Tibial nerve (tissue), 4 donors: ENCODE data around the gene CRABP2. TPM values are rescaled to one million over a fixed set of nuclear protein-coding genes. Genes with fewer than 3 reads are reported as not detected.

ENCODE experiments used
- DNase-seq, 2 donors: peaks; one replicate each; pipeline ENCODE4 v3.0.0-alpha.2; 2019; ENCODE audit warnings: low spot score in 2 of 2
- H3K27ac ChIP-seq, 4 donors: fragments of 200-600 bp; sonication (generic) in 3 of 4; one replicate each; pipeline ENCODE4 v1.5.1; 2017 to 2019; ENCODE audit warnings: mild to moderate bottlenecking in 1 of 4
- H3K27me3 ChIP-seq, 2 donors: fragments of 200-600 bp; sonication (generic) in 1 of 2; one replicate each; pipeline versions ENCODE4 v1.5.1 to v1.6.0; 2017 to 2019
- H3K36me3 ChIP-seq, 3 donors: fragments of 200-600 bp; sonication (generic); one replicate each; pipeline ENCODE4 v1.5.1; 2018 to 2019
- H3K4me1 ChIP-seq, 4 donors: fragments of 200-600 bp; sonication (generic) in 3 of 4; one replicate each; pipeline ENCODE4 v1.5.1; 2017 to 2019
- H3K4me3 ChIP-seq, 4 donors: fragments of 200-600 bp; sonication (generic) in 3 of 4; one replicate each; pipeline ENCODE4 v1.5.1; 2017 to 2019; ENCODE audit warnings: mild to moderate bottlenecking in 1 of 4, moderate library complexity in 1 of 4
- H3K9me3 ChIP-seq, 4 donors: fragments of 200-600 bp; sonication (generic) in 3 of 4; one replicate each; pipeline ENCODE4 v1.5.1; 2017 to 2019
- CTCF ChIP-seq, 5 experiments: fragments of 200-600 bp in 3 of 5; fragments of 450-650 bp in 2 of 5; sonication (generic) in 3 of 5; IDR thresholded peaks; one replicate each; pipeline ENCODE4 v1.5.1; 2016 to 2019; ENCODE audit warnings: antibody characterized with exemption in 5 of 5, mild to moderate bottlenecking in 3 of 5, moderate library complexity in 2 of 5
- EP300 ChIP-seq, 2 donors: sonication (generic); formaldehyde crosslinking; IDR thresholded peaks; one replicate each; pipeline ENCODE4 v1.6.1; 2017; ENCODE audit warnings: antibody characterized with exemption in 2 of 2, mild to moderate bottlenecking in 1 of 2
- POLR2A ChIP-seq, 2 donors: fragments of 450-650 bp; IDR thresholded peaks; one replicate each; pipeline ENCODE4 v1.6.1; 2017; ENCODE audit warnings: antibody characterized with exemption in 2 of 2, mild to moderate bottlenecking in 2 of 2, moderate library complexity in 2 of 2
- WGBS, 2 donors: methylation state at CpG; one replicate each; pipeline ENCODE4 v1.1.5; 2018; 5-methylcytosine and 5-hydroxymethylcytosine counted together
- total RNA-seq, 4 donors: library from RNA; depleted of rRNA; stranded (reverse); fragments of >200 nt; gene quantifications; one replicate each; pipeline ENCODE4 v1.1.0, GENCODE V29; 2016

CRABP2 gene
- total RNA-seq, 4 donors from 2014 or later = 3.5 to 13.2 (median 5.0) TPM

DNA sequence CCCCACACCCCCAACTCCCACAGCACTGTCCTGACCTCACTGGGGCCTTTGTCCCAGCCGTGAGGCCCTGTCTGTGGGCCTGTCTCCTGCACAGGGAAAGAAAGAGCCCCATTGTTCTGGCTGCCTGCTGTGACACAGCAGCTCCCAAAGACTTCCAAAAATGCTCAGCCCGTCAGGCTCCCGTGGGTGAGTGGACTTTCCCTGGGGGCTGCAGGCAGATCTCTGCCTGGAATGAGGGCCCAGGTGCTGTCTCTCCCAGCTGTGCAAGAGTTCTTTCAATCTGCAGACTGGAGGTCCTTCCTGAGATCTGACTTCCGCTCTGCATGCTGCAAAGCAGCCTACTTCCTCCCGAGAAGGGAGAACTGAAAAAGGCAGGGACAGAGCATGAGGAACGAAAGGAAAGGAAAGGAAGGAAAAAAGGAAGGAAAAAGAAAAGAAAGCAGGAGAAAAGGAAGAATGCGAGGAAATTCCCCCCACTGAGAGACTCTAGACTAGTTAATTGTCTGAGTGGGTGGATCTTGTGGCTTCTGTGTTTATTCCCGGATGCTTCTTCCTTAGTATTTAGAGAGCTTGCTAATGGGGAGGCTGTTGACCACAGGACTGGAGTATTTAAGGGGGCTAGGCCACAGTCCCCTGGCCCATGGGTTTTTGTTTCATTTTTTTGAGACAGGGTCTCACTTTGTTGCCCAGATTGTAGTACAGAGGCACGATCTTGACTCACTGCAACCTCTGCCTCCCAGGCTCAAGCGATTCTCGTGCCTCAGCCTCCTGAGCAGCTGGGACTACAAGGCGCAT lies 43.2 kb downstream of the CRABP2 start:
- no peaks in the 10 kb centered on the region for H3K9me3 ChIP-seq
- DNase-seq = no peak
- TF ChIP-seq POLR2A (IDR thresholded peaks at IDR 0.05) (no peak), EP300 (IDR thresholded peaks at IDR 0.05) (peak; percentile 21 to 35)
- 34 to 35% methylated on average over 12 of the region's 12 CpGs for WGBS, 2 donors
- peak overlapping the region; percentile 18 to 94 (median 78) for H3K27ac ChIP-seq
- no peaks in the 10 kb centered on the region for H3K36me3 ChIP-seq
- no peaks in the 10 kb centered on the region for H3K27me3 ChIP-seq
- no peak overlapping the region for H3K4me3 ChIP-seq
- H3K4me1 ChIP-seq = peaks cover 0 to 91% (median 76%) of the 10 kb centered on the region in 4 donors

DNA sequence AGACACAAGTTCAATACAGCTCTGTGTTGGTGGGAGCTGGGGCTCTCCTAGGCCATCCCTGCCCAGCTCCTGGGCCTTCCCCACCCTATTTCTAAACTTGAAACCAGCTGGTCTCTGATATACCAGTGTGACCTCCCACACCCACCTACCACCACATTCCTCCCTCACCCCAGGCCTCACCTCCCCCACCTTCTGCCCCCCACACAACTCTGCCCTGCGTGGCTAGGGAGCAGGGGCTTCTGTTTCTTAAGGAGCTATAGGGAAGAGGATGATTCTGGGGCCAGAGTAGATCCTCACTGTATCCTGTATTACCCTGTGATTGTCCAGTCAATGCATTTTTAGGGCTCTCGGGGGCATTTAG lies 44.7 kb downstream of the CRABP2 start:
- H3K27me3 ChIP-seq = peaks cover 0 to 13% of the 10 kb centered on the region in 2 donors
- DNase-seq = no peak
- peak overlapping the region; percentile 58 to 94 (median 78) for H3K27ac ChIP-seq
- no peaks in the 10 kb centered on the region for H3K36me3 ChIP-seq
- WGBS, 2 donors = 64 to 69% methylated on average over 2 of the region's 2 CpGs
- H3K4me1 ChIP-seq = peaks cover 0 to 87% (median 77%) of the 10 kb centered on the region in 4 donors
- H3K4me3 ChIP-seq = peak overlapping the region in 1 of 4 donors; percentile 22
- TF ChIP-seq POLR2A (IDR thresholded peaks at IDR 0.05) = no peak
- TF ChIP-seq EP300 (IDR thresholded peaks at IDR 0.05) = no peak
- no peak for TF ChIP-seq CTCF (IDR thresholded peaks at IDR 0.05)
- no peaks in the 10 kb centered on the region for H3K9me3 ChIP-seq

DNA sequence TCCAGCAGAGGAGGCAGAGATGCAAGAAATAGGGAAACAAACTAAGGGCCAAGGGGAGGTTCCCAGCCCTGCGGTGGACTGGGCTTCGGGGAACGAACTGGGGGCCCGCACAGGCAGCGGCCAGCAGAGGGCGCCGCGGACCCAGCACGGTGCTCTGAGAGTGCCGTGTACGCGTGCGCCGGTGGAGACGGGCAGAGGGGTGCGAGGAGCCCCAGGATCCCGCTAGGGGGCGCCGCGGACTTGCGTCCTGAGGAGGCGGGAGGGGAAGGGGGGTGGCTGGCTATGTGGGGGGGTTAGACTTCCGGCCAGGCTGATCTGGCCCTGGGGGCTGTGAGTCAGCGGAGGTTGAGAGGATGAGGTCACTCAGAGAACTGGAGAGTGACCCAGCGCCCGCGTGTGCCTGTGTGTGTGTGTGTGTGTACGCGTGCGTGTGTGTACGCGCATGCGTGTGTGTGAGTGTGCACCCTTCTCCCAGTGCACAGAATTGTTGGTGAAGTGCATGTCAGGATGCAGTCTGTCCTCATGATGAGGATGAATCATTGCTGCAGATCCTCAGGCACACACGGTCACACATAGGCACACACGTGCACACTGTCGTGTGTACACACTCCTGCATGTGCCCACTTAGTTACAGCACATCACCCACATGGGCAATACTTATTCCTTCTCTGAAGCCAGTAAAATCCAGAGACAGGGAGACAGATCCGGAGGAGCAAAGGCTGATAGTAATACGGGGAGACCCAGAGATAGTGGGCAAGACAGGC lies 45.2 kb downstream of the CRABP2 start:
- H3K27ac ChIP-seq = peak overlapping the region; percentile 58 to 94 (median 78)
- no peak for TF ChIP-seq POLR2A (IDR thresholded peaks at IDR 0.05)
- TF ChIP-seq CTCF (IDR thresholded peaks at IDR 0.05) = peak; percentile 99 to 100 (median 99)
- TF ChIP-seq EP300 (IDR thresholded peaks at IDR 0.05) = peak; percentile 59 to 79
- peaks cover 0 to 16% of the 10 kb centered on the region in 2 donors for H3K27me3 ChIP-seq
- H3K36me3 ChIP-seq = no peaks in the 10 kb centered on the region
- no peaks in the 10 kb centered on the region for H3K9me3 ChIP-seq
- H3K4me3 ChIP-seq = no peak overlapping the region
- peak; percentile 90 for DNase-seq
- H3K4me1 ChIP-seq = peaks cover 0 to 81% (median 72%) of the 10 kb centered on the region in 4 donors
- 4% methylated on average over 30 to 37 of the region's 38 CpGs for WGBS, 2 donors

GRCh38 chr1:156659661-156659987 lies 45.8 kb downstream of the CRABP2 start:
- no peaks in the 10 kb centered on the region for H3K36me3 ChIP-seq
- WGBS, 2 donors = 17 to 20% methylated on average over 6 of the region's 6 CpGs
- no peak for TF ChIP-seq EP300 (IDR thresholded peaks at IDR 0.05)
- TF ChIP-seq CTCF (IDR thresholded peaks at IDR 0.05) = no peak
- no peak for TF ChIP-seq POLR2A (IDR thresholded peaks at IDR 0.05)
- no peaks in the 10 kb centered on the region for H3K9me3 ChIP-seq
- peaks cover 0 to 76% (median 67%) of the 10 kb centered on the region in 4 donors for H3K4me1 ChIP-seq
- no peak overlapping the region for H3K4me3 ChIP-seq
- peak overlapping the region; percentile 58 to 94 (median 78) for H3K27ac ChIP-seq
- peaks cover 0 to 16% of the 10 kb centered on the region in 2 donors for H3K27me3 ChIP-seq
- DNase-seq = no peak

DNA sequence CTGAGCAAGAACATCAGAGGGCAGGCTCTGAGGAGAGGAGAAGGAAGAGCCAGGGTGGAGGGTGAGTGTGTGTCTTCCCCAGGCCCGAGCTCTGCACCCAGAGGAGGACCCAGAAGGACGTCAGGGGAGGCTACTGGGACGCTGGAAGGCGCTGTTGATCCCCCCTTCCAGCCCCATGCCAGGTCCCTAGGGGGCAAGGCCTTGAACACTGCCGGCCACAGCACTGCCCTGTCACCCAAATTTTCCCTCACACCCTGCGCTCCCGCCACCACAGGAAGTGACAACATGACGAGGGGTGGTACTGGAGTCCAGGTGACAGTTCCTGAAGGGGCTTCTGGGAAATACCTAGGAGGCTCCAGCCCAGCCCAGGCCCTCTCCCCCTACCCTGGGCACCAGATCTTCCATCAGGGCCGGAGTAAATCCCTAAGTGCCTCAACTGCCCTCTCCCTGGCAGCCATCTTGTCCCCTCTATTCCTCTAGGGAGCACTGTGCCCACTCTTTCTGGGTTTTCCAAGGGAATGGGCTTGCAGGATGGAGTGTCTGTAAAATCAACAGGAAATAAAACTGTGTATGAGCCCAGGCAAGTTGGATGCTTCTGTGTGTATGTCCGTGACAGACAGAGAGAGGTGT lies 46.3 kb downstream of the CRABP2 start:
- Histone ChIP-seq H3K27me3 (peaks cover 0 to 16% of the 10 kb centered on the region in 2 donors), H3K9me3 (no peaks in the 10 kb centered on the region), H3K36me3 (no peaks in the 10 kb centered on the region), H3K4me1 (peaks cover 0 to 70% (median 61%) of the 10 kb centered on the region in 4 donors), H3K4me3 (no peak overlapping the region), H3K27ac (peak overlapping the region in 3 of 4 donors; percentile 72 to 94 (median 84))
- TF ChIP-seq EP300 (IDR thresholded peaks at IDR 0.05) (no peak), CTCF (IDR thresholded peaks at IDR 0.05) (no peak)
- WGBS, 2 donors = 71 to 85% methylated on average over 7 to 10 of the region's 10 CpGs
- no peak for DNase-seq
